Mammary epithelial cell (primary cell): ENCODE results near the gene TSC1.

Experiments used
- CTCF ChIP-seq, 2 donors: IDR thresholded peaks in 1 of 2; conservative IDR thresholded peaks in 1 of 2; 2 replicates each; pipeline ENCODE4 v1.5.1; 2011 to 2012; ENCODE audit warnings: inconsistent platforms in 2 of 2, low read length in 2 of 2, mild to moderate bottlenecking in 2 of 2, control low read depth in 1 of 2, low read depth in 1 of 2; ENCODE audit not compliant: insufficient read depth in 1 of 2; ENCODE audit errors: extremely low read depth in 1 of 2
- EZH2 ChIP-seq: IDR thresholded peaks from 2 replicates; pipeline ENCODE4 v1.6.1; 2012; ENCODE audit warnings: low read length, inconsistent platforms, borderline replicate concordance

- TF ChIP-seq CTCF (conservative IDR thresholded peaks at IDR 0.05 in 1 of 2, IDR thresholded peaks at IDR 0.05 in 1 of 2; ENCODE audit: extremely low read depth in 1 of 2, insufficient read depth in 1 of 2, low read depth in 1 of 2, low read length in 2 of 2) = no peak
- no peak for TF ChIP-seq EZH2
Measured at GRCh38 chr9:132985071-132985350, 40.6 kb upstream of the TSC1 start.
